B cell (primary cell): ENCODE results near the gene EPN2. TPM values are rescaled to one million over a fixed set of nuclear protein-coding genes. Genes with fewer than 3 reads are reported as not detected.

Experiments
- ATAC-seq: fragments of 200-7000 bp; cut with Tn5 transposase; one replicate; pipeline ENCODE4 v1.10.0; 2021; ENCODE audit warnings: low read depth, mild to moderate bottlenecking, moderate number of reproducible peaks, moderate library complexity
- CTCF ChIA-PET: fragments of 350-600 bp; sonication (Branson Sonifier 250); formaldehyde crosslinking; loops from one replicate; lab custom pipeline; 2021; ENCODE audit warnings: antibody characterized with exemption, inconsistent platforms; lab: Charles Lee
- POLR2A ChIA-PET: fragments of 350-600 bp; sonication (Branson Sonifier 250); formaldehyde crosslinking; loops from one replicate; lab custom pipeline; 2021; ENCODE audit warnings: antibody characterized with exemption; lab: Charles Lee
- DNase-seq: peaks from one replicate; pipeline ENCODE4 v3.0.0; 2013
- H2AFZ ChIP-seq: 2 replicates; pipeline ENCODE4 v1.6.1; 2012; ENCODE audit warnings: mild to moderate bottlenecking, low read depth, low read length; ENCODE audit not compliant: insufficient read depth, poor library complexity, severe bottlenecking
- H3K27ac ChIP-seq, 2 donors: 1 replicate in 1 of 2; 2 replicates in 1 of 2; pipeline ENCODE4 v1.5.1; 2012 to 2013; ENCODE audit warnings: low read length in 2 of 2, mild to moderate bottlenecking in 2 of 2, moderate library complexity in 1 of 2
- H3K27me3 ChIP-seq, 4 experiments: fragments of 200-600 bp in 1 of 4; sonication (generic) in 1 of 4; replicated peaks in 1 of 4; 1 replicate in 2 of 4; 2 replicates in 2 of 4; pipeline versions ENCODE4 v1.6.1 to v1.7.0; 2013 to 2016; ENCODE audit warnings: low read length in 3 of 4, mild to moderate bottlenecking in 2 of 4, mixed read lengths in 1 of 4, moderate library complexity in 1 of 4; ENCODE audit not compliant: insufficient read depth in 4 of 4, control insufficient read depth in 3 of 4; ENCODE audit errors: control extremely low read depth in 1 of 4
- H3K36me3 ChIP-seq, 2 experiments: replicated peaks in 1 of 2; 1 replicate in 1 of 2; 2 replicates in 1 of 2; pipeline versions ENCODE4 v1.6.1 to v1.7.1; 2013; ENCODE audit warnings: low read length in 1 of 2; ENCODE audit not compliant: insufficient read depth in 2 of 2, control insufficient read depth in 1 of 2; ENCODE audit errors: control extremely low read depth in 1 of 2, extremely low read depth in 1 of 2
- H3K4me1 ChIP-seq, 2 donors: fragments of 200-600 bp in 1 of 2; sonication (generic) in 1 of 2; 1 replicate in 1 of 2; 2 replicates in 1 of 2; pipeline versions ENCODE4 v1.5.1 to v1.6.1; 2013 to 2017; ENCODE audit warnings: low read length in 2 of 2; ENCODE audit not compliant: control insufficient read depth in 2 of 2, insufficient read depth in 2 of 2
- H3K4me2 ChIP-seq: replicated peaks from 2 replicates; pipeline ENCODE3; 2012; ENCODE audit warnings: mild to moderate bottlenecking, low read depth, low read length; ENCODE audit not compliant: poor library complexity, severe bottlenecking
- H3K4me3 ChIP-seq, 5 experiments: fragments of 200-600 bp in 1 of 5; sonication (generic) in 1 of 5; 1 replicate in 3 of 5; 2 replicates in 2 of 5; pipeline versions ENCODE4 v1.5.1 to v1.7.0; 2011 to 2016; ENCODE audit warnings: low read length in 4 of 5, mild to moderate bottlenecking in 4 of 5, low read depth in 2 of 5, control low read depth in 1 of 5, moderate library complexity in 1 of 5; ENCODE audit not compliant: insufficient read depth in 1 of 5; ENCODE audit errors: control extremely low read depth in 1 of 5, extremely low read depth in 1 of 5
- H3K79me2 ChIP-seq: fragments of 200-600 bp; sonication (generic); one replicate; pipeline ENCODE4 v1.6.0; 2016; ENCODE audit warnings: low read length; ENCODE audit not compliant: control insufficient read depth, insufficient read depth
- H3K9ac ChIP-seq: fragments of 200-600 bp; sonication (generic); 2 replicates; pipeline ENCODE4 v1.6.1; 2017; ENCODE audit warnings: mild to moderate bottlenecking, low read length, moderate library complexity
- H3K9me3 ChIP-seq, 3 donors: one replicate each; pipeline versions ENCODE4 v1.6.1 to v1.7.1; 2013; ENCODE audit warnings: low read length in 2 of 3; ENCODE audit not compliant: control insufficient read depth in 2 of 3, insufficient read depth in 1 of 3; ENCODE audit errors: control extremely low read depth in 1 of 3
- H4K20me1 ChIP-seq: 2 replicates; pipeline ENCODE4 v1.6.0; 2012; ENCODE audit warnings: mild to moderate bottlenecking, low read length; ENCODE audit not compliant: insufficient read depth, control insufficient read depth, poor library complexity, severe bottlenecking
- H3K27ac Mint-ChIP-seq: one replicate; pipeline ENCODE4 v1.8.0; 2021; ENCODE audit warnings: mixed read lengths
- H3K27me3 Mint-ChIP-seq: one replicate; pipeline ENCODE4 v1.8.0; 2021; ENCODE audit warnings: mixed read lengths
- H3K4me1 Mint-ChIP-seq: one replicate; pipeline ENCODE4 v1.8.0; 2021; ENCODE audit warnings: mixed read lengths
- H3K4me3 Mint-ChIP-seq: one replicate; pipeline ENCODE4 v1.8.0; 2021; ENCODE audit warnings: mixed read lengths
- H3K9me3 Mint-ChIP-seq: one replicate; pipeline ENCODE4 v1.8.0; 2022; ENCODE audit warnings: mixed read lengths; ENCODE audit not compliant: insufficient read depth
- CTCF ChIP-seq: fragments of 200-600 bp; IDR thresholded peaks from one replicate; pipeline ENCODE4 v1.8.0; 2022; ENCODE audit warnings: antibody characterized with exemption, mild to moderate bottlenecking
- EZH2 ChIP-seq: IDR thresholded peaks from 2 replicates; pipeline ENCODE4 v1.6.1; 2012; ENCODE audit warnings: borderline replicate concordance, low read depth, mild to moderate bottlenecking, moderate library complexity, low read length; ENCODE audit not compliant: insufficient read depth, poor library complexity, severe bottlenecking
- WGBS: methylation state at CpG from one replicate; pipeline ENCODE4 v1.1.5; 2013; ENCODE audit warnings: missing lambda C conversion rate; ENCODE audit not compliant: insufficient coverage; 5-methylcytosine and 5-hydroxymethylcytosine counted together
- intact Hi-C: fragments of 100-400 bp; cut with micrococcal nuclease; formaldehyde crosslinking; loops from one replicate; pipeline ENCODE4 v1.10.0; 2022
- polyA plus RNA-seq: library from polyadenylated mRNA; depleted of rRNA; stranded (reverse); fragments of >200 nt; gene quantifications from 2 replicates; pipeline ENCODE4 v1.2.3, GENCODE V29; 2012
- total RNA-seq, 2 donors: library from RNA; stranded (reverse); fragments of 120-200 nt in 1 of 2; gene quantifications; 1 replicate in 1 of 2; 2 replicates in 1 of 2; pipeline versions ENCODE4 v1.2.3 to v1.2.4, GENCODE V29; 2013 to 2022

Gene EPN2
- total and polyA plus RNA-seq, 2 donors (not counting 1 experiment from before 2014, with no cell fraction given) = 15.7 to 35.6 TPM

- TF ChIP-seq EZH2 (no peak), CTCF (no peak)
- CTCF ChIA-PET = interaction anchor here (2.0 kb wide), 1 partner anchor 10 kb away, joined by 5 read pairs; no protein-coding TSS in a partner anchor
- Mint-ChIP-seq H3K9me3 (no peaks in the 10 kb centered on the region), H3K27ac (no peak overlapping the region), H3K4me1 (peaks cover 4% of the 10 kb centered on the region), H3K4me3 (no peak overlapping the region), H3K27me3 (peaks cover 4% of the 10 kb centered on the region)
- no peak overlapping the region for H3K4me3 ChIP-seq
- H3K36me3 ChIP-seq = no peaks in the 10 kb centered on the region
- intact Hi-C loops = no loop called here
- no peak for ATAC-seq
- H3K27me3 ChIP-seq = peaks cover 0 to 9% (median 4%) of the 10 kb centered on the region in 4 experiments
- no peak overlapping the region for H2AFZ ChIP-seq
- H4K20me1 ChIP-seq = peaks cover 9% of the 10 kb centered on the region
- no peaks in the 10 kb centered on the region for H3K79me2 ChIP-seq
- POLR2A ChIA-PET = no interaction called here
- no peaks in the 10 kb centered on the region for H3K4me1 ChIP-seq
- no peak overlapping the region for H3K27ac ChIP-seq
- H3K9me3 ChIP-seq = no peaks in the 10 kb centered on the region
- WGBS = 95% methylated on average over 5 of the region's 8 CpGs
- DNase-seq = no peak
- H3K4me2 ChIP-seq = no peak overlapping the region
- no peak overlapping the region for H3K9ac ChIP-seq
Measured at GRCh38 chr17:19295473-19296135, 58.4 kb downstream of the EPN2 start.
